HepG2 (cell line): Measurements from ENCODE around the gene DRC3. TPM values are rescaled to one million over a fixed set of nuclear protein-coding genes. Genes with fewer than 3 reads are reported as not detected.
A peak's percentile ranks its signal among the peaks of the same experiment; 100 is the strongest.

ENCODE experiments used
- GATAD1 ChIP-seq: IDR thresholded peaks from 2 replicates; pipeline ENCODE4 v1.6.1; 2016; ENCODE audit warnings: missing genetic modification reagents, missing compliant biosample characterization
- GFI1 ChIP-seq: sonication (generic); formaldehyde crosslinking; IDR thresholded peaks from 2 replicates; pipeline ENCODE4 v1.5.0; 2020; ENCODE audit warnings: missing genetic modification reagents, mild to moderate bottlenecking, borderline replicate concordance
- GLMP ChIP-seq: sonication (generic); formaldehyde crosslinking; IDR thresholded peaks from 2 replicates; pipeline ENCODE4 v1.9.0; 2021; ENCODE audit warnings: missing genetic modification reagents, mild to moderate bottlenecking, borderline replicate concordance
- NRL ChIP-seq: sonication (generic); formaldehyde crosslinking; IDR thresholded peaks from 2 replicates; pipeline ENCODE4 v1.5.0; 2020; ENCODE audit warnings: missing genetic modification reagents, mild to moderate bottlenecking, moderate library complexity, borderline replicate concordance
- RCOR2 ChIP-seq: IDR thresholded peaks from 2 replicates; pipeline ENCODE4 v1.6.1; 2016; ENCODE audit warnings: missing biosample characterization, missing genetic modification reagents
- RXRA ChIP-seq: sonication (generic); formaldehyde crosslinking; IDR thresholded peaks from 2 replicates; pipeline ENCODE4 v1.5.1; 2020; ENCODE audit warnings: missing genetic modification reagents
- ZBTB40 ChIP-seq, 2 experiments: fragments of 450-650 bp in 1 of 2; sonication (generic) in 1 of 2; formaldehyde crosslinking in 1 of 2; IDR thresholded peaks; 2 replicates each; pipeline versions ENCODE4 v1.6.1 to v1.8.0; 2016 to 2022; ENCODE audit warnings: antibody characterized with exemption in 1 of 2, mild to moderate bottlenecking in 1 of 2, missing genetic modification reagents in 1 of 2
- ZNF280B ChIP-seq: sonication (generic); formaldehyde crosslinking; IDR thresholded peaks from 2 replicates; pipeline ENCODE4 v1.5.0; 2020; ENCODE audit warnings: missing genetic modification reagents, mild to moderate bottlenecking, borderline replicate concordance
- polyA plus RNA-seq, 8 experiments: library from polyadenylated mRNA; depleted of rRNA in 3 of 8; stranded (reverse) in 7 of 8; unstranded in 1 of 8; fragments of >200 nt; fragmentation: Illumina TruSeq in 4 of 8; extraction: Trizol in 4 of 8; gene quantifications; 2 replicates each; pipeline versions ENCODE4 v1.2.1 to v1.2.3, GENCODE V29; 2011 to 2016; ENCODE audit warnings: low read depth in 4 of 8, missing spikeins in 1 of 8, mixed read lengths in 1 of 8; ENCODE audit not compliant: insufficient read depth in 1 of 8
- total RNA-seq, 5 experiments: library from RNA; depleted of rRNA; stranded (reverse); fragments of >200 nt; fragmentation: Illumina TruSeq; extraction: Trizol; gene quantifications; 2 replicates each; pipeline ENCODE4 v1.2.3, GENCODE V29; 2016; ENCODE audit warnings: low read depth in 1 of 5
- TF ChIP-seq, protein P1 (sequence below): IDR thresholded peaks from 2 replicates; pipeline ENCODE4 v1.6.1; 2016; ENCODE audit warnings: low read depth, borderline replicate concordance

Gene DRC3
- total and polyA plus RNA-seq, 2 of the 13 experiments (the other 11 are each of a cell fraction or from before 2014, with no cell fraction given) = 0.53 to 0.87 TPM

DNA sequence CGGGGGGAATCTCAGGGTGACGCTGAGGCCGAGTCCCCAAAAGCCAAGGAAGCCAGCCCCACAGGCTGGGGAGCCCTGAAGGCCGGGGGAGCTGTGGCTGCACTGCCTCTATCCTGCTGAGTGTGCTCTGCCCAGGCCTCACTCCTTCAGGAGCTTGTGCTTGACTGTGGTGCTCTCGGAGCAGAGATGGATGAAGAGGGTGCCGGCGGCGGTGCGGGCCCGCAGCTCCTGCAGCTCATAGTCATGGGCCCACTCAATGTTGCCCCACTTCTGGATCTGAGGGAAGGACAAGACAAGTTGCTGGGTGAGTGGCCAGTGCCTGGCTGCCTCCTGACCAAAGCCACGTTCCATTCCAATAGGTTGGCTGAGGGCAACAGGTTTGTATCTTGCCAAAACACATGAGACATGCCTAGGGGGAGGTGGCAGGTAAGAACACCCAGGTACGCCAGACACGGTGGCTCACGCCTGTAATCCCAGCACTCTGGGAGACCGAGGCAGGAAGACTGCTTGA, 45.8 kb downstream of the DRC3 start (continued):
- TF ChIP-seq NRL (CRISPR knock-in tag) (0 out of 2 replicates have a peak, but pooled peaks have one; percentile 32), GLMP (no peak), GATAD1 (CRISPR knock-in tag) (0 out of 2 replicates have a peak, but pooled peaks have one; percentile 5), ZNF280B (CRISPR knock-in tag) (0 out of 2 replicates have a peak, but pooled peaks have one; percentile 34), GFI1 (0 out of 2 replicates have a peak, but pooled peaks have one; percentile 4), RXRA (0 out of 2 replicates have a peak, but pooled peaks have one; percentile 29), ZBTB40 (IDR thresholded peaks at IDR 0.05) (no peak), ZBTB40 (CRISPR knock-in tag; IDR thresholded peaks at IDR 0.05) (0 out of 2 replicates have a peak, but pooled peaks have one; percentile 21), RCOR2 (CRISPR knock-in tag) (no peak)
- TF ChIP-seq, protein P1, sequence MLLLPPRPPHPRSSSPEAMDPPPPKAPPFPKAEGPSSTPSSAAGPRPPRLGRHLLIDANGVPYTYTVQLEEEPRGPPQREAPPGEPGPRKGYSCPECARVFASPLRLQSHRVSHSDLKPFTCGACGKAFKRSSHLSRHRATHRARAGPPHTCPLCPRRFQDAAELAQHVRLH (CRISPR knock-in tag) = peak; percentile 70; the same call in 1 of the 2 replicates
